ENCODE measurements around the gene PRDX1.

DNA sequence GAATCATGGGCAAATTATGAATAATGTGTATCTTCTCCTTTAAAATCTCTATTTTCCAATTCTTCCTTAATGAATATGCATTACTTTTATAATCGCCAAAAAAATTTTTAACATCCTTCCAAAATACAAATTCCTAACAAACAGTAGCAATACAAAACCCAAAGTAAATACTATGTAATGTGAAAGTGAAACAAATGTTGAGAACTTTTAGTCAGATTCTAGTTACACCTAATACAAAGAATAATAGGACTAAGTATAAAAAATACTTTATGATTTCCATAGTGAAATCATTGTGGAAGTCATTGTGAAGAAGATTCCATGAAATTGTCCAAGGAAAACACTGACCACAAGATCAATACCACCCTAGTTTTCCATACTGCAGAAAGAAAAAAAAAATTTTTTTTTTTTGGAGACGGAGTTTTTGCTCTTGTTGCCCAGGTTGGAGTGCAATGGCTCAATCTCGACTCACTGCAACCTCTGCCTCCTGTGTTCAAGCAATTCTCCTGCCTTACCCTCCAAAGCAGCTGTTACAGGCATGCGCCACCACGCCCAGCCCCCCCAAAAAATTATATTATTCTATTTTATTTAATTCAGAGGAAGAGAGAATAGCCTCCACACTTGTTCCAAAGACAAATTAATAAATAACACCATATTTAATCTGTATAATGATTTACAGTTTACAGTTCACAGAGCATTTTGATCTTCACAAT lies 42.5 kb downstream of the PRDX1 start:
- TF ChIP-seq CTCF (IDR thresholded peaks at IDR 0.05), result no peak
- no peak for TF ChIP-seq POLR2A (IDR thresholded peaks at IDR 0.05)

All from tibial nerve (tissue), 3 donors.